Activated CD4-positive, alpha-beta memory T cell treated with anti-CD3 and anti-CD28 coated beads, Interleukin-2, amount 10 ng/mL, durations not matched to agents 7 days and 5 days (primary cell): ENCODE measurements around the gene B4GALNT3. TPM values are rescaled to one million over a fixed set of nuclear protein-coding genes. Genes with fewer than 3 reads are reported as not detected.

Experiments used
- CTCF ChIA-PET: fragments of 350-600 bp; sonication (Branson Sonifier 250); formaldehyde crosslinking; loops from one replicate; lab custom pipeline; 2021; ENCODE audit warnings: antibody characterized with exemption, inconsistent platforms; lab: Charles Lee
- POLR2A ChIA-PET: fragments of 350-600 bp; sonication (Branson Sonifier 250); formaldehyde crosslinking; loops from one replicate; lab custom pipeline; 2021; ENCODE audit warnings: antibody characterized with exemption; lab: Charles Lee
- DNase-seq: peaks from one replicate; pipeline ENCODE4 v3.0.0-alpha.2; 2020
- H3K27ac Mint-ChIP-seq: one replicate; pipeline ENCODE4 v1.8.0; 2021; ENCODE audit warnings: mild to moderate bottlenecking, mixed read lengths
- H3K27me3 Mint-ChIP-seq: one replicate; pipeline ENCODE4 v1.8.0; 2021; ENCODE audit warnings: mixed read lengths
- H3K36me3 Mint-ChIP-seq: one replicate; pipeline ENCODE4 v1.8.0; 2021; ENCODE audit warnings: low read depth, mixed read lengths
- H3K4me1 Mint-ChIP-seq: one replicate; pipeline ENCODE4 v1.8.0; 2021; ENCODE audit warnings: mixed read lengths
- H3K4me3 Mint-ChIP-seq: one replicate; pipeline ENCODE4 v1.8.0; 2021; ENCODE audit warnings: mild to moderate bottlenecking, mixed read lengths
- H3K9me3 Mint-ChIP-seq: one replicate; pipeline ENCODE4 v1.8.0; 2021; ENCODE audit warnings: mixed read lengths
- total RNA-seq, 2 experiments: library from RNA; stranded (reverse); gene quantifications; one replicate each; pipeline ENCODE4 v1.2.3, GENCODE V29; 2021

Gene B4GALNT3
- total RNA-seq, 2 experiments from 2014 or later = 0.68 to 0.88 TPM

- CTCF ChIA-PET = interaction anchor here (0.9 to 6.8 kb wide), 3 partner anchors 30 to 237 kb away, joined by 3 to 77 read pairs (median 41); no protein-coding TSS in a partner anchor
- Mint-ChIP-seq H3K27me3 (peaks cover 2% of the 10 kb centered on the region), H3K27ac (no peak overlapping the region), H3K36me3 (peaks cover 9% of the 10 kb centered on the region), H3K4me1 (peaks cover 28% of the 10 kb centered on the region), H3K4me3 (no peak overlapping the region), H3K9me3 (no peaks in the 10 kb centered on the region)
- no peak for DNase-seq
- POLR2A ChIA-PET = interaction anchor here (5.6 kb wide), 1 partner anchor 173 kb away, joined by 64 read pairs; the partner anchor contains the start of gene WNK1
Observed at GRCh38 chr12:578748-579419, 119.1 kb downstream of the B4GALNT3 start.

GRCh38 chr12:579420-580110 lies 119.8 kb downstream of the B4GALNT3 start:
- Mint-ChIP-seq H3K4me3 (no peak overlapping the region), H3K27ac (no peak overlapping the region), H3K4me1 (peaks cover 24% of the 10 kb centered on the region), H3K27me3 (peaks cover 2% of the 10 kb centered on the region), H3K9me3 (no peaks in the 10 kb centered on the region), H3K36me3 (peaks cover 9% of the 10 kb centered on the region)
- CTCF ChIA-PET = interaction anchor here (0.9 to 6.8 kb wide), 2 partner anchors 172 to 236 kb away, joined by 3 to 77 read pairs; no protein-coding TSS in a partner anchor
- DNase-seq = no peak
- POLR2A ChIA-PET = interaction anchor here (5.6 kb wide), 1 partner anchor 172 kb away, joined by 64 read pairs; the partner anchor contains the start of gene WNK1

GRCh38 chr12:580813-581212 lies 121.1 kb downstream of the B4GALNT3 start:
- no peak for DNase-seq
- Mint-ChIP-seq H3K4me1 (peaks cover 12% of the 10 kb centered on the region), H3K36me3 (peaks cover 4% of the 10 kb centered on the region), H3K4me3 (no peak overlapping the region), H3K9me3 (no peaks in the 10 kb centered on the region), H3K27ac (no peak overlapping the region), H3K27me3 (peaks cover 2% of the 10 kb centered on the region)
- ChIA-PET CTCF (interaction anchor here (0.8 kb wide), 1 partner anchor 27 kb away, joined by 3 read pairs; no protein-coding TSS in a partner anchor), POLR2A (interaction anchor here (1.3 kb wide), 1 partner anchor 87 kb away, joined by 4 read pairs; no protein-coding TSS in a partner anchor)

- Mint-ChIP-seq H3K4me1 (peaks cover 7% of the 10 kb centered on the region), H3K9me3 (no peaks in the 10 kb centered on the region), H3K4me3 (no peak overlapping the region), H3K27me3 (peaks cover 2% of the 10 kb centered on the region), H3K27ac (no peak overlapping the region), H3K36me3 (peaks cover 4% of the 10 kb centered on the region)
- POLR2A ChIA-PET = interaction anchor here (1.3 kb wide), 1 partner anchor 86 kb away, joined by 4 read pairs; no protein-coding TSS in a partner anchor
- CTCF ChIA-PET = interaction anchor here (0.8 to 1.3 kb wide), 2 partner anchors 26 to 170 kb away, joined by 3 read pairs; no protein-coding TSS in a partner anchor
- DNase-seq = no peak
Observed at GRCh38 chr12:581321-581720, 121.6 kb downstream of the B4GALNT3 start.

- Mint-ChIP-seq H3K27me3 (peaks cover 2% of the 10 kb centered on the region), H3K27ac (no peak overlapping the region), H3K4me3 (no peak overlapping the region), H3K4me1 (peaks cover 3% of the 10 kb centered on the region), H3K36me3 (peaks cover 4% of the 10 kb centered on the region), H3K9me3 (no peaks in the 10 kb centered on the region)
- no peak for DNase-seq
- ChIA-PET CTCF (interaction anchor here (0.8 to 1.3 kb wide), 2 partner anchors 26 to 169 kb away, joined by 3 read pairs; no protein-coding TSS in a partner anchor), POLR2A (interaction anchor here (1.3 kb wide), 1 partner anchor 86 kb away, joined by 4 read pairs; no protein-coding TSS in a partner anchor)
Observed at GRCh38 chr12:581746-582145, 122.0 kb downstream of the B4GALNT3 start.

- no peak for DNase-seq
- Mint-ChIP-seq H3K4me3 (no peak overlapping the region), H3K9me3 (no peaks in the 10 kb centered on the region), H3K36me3 (peaks cover 4% of the 10 kb centered on the region), H3K4me1 (no peaks in the 10 kb centered on the region), H3K27ac (no peak overlapping the region), H3K27me3 (peaks cover 2% of the 10 kb centered on the region)
- POLR2A ChIA-PET = no interaction called here
- CTCF ChIA-PET = interaction anchor here (0.6 kb wide), 1 partner anchor 42 kb away, joined by 3 read pairs; no protein-coding TSS in a partner anchor
Observed at GRCh38 chr12:583251-583869, 123.6 kb downstream of the B4GALNT3 start.

GRCh38 chr12:585062-586061 lies 125.6 kb downstream of the B4GALNT3 start:
- Mint-ChIP-seq H3K4me3 (no peak overlapping the region), H3K27ac (no peak overlapping the region), H3K9me3 (no peaks in the 10 kb centered on the region), H3K4me1 (no peaks in the 10 kb centered on the region), H3K27me3 (no peaks in the 10 kb centered on the region), H3K36me3 (peaks cover 4% of the 10 kb centered on the region)
- ChIA-PET POLR2A (no interaction called here), CTCF (no interaction called here)
- no peak for DNase-seq

- H3K27me3 Mint-ChIP-seq = no peaks in the 10 kb centered on the region
- no peak overlapping the region for H3K4me3 Mint-ChIP-seq
- H3K4me1 Mint-ChIP-seq = no peaks in the 10 kb centered on the region
- POLR2A ChIA-PET = interaction anchor here (1.2 kb wide), 1 partner anchor 363 kb away, joined by 3 read pairs; the partner anchor contains the start of gene RAD52
- no peak for DNase-seq
- no peaks in the 10 kb centered on the region for H3K9me3 Mint-ChIP-seq
- CTCF ChIA-PET = interaction anchor here (1.6 kb wide), 1 partner anchor 10 kb away, joined by 5 read pairs; no protein-coding TSS in a partner anchor
- no peak overlapping the region for H3K27ac Mint-ChIP-seq
- no peaks in the 10 kb centered on the region for H3K36me3 Mint-ChIP-seq
Observed at GRCh38 chr12:586318-587071, 126.8 kb downstream of the B4GALNT3 start.

DNA sequence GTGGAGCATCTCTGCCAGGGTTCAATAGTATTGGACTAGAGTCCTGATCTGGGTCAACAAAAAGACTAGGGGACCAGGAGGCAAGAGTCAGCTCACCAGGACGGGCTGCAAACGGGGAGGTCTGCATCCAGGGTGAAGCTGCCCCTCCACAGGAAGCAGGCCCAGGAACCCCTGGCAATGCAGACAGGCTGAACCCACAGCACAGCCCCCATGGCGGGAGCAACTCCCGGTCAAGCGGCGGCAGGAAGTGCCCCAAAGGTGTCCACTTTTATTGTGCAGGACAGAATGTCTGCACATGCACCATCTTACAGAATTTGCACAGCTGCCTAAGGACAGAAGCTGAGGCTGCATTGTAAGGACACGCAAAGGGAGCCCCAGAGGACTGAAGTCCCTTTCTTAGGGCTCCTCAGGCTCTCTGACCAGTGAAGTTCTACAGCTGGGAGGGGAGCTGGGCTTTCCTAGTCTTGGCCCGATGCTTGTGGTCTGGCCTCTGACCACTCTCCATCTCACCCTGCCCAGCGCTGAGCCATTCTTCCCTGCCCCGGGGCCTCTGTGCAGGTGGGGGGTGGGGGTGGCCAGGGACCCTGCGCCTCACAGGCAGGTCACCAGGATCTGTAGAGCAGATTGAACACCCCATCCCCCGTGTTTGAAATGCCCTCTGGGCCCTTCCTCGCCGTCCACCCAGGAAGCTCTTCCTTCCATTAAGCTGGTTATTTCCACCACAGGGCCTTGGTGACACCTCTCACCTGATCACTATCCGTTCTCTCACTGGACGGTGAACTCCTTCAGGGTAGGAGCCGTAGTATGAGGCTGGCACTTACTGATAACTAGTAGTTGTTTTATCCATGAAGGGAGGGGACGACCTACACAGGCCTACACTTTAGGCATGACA lies 127.6 kb downstream of the B4GALNT3 start:
- no peak for DNase-seq
- POLR2A ChIA-PET = interaction anchor here (1.2 kb wide), 1 partner anchor 362 kb away, joined by 3 read pairs; the partner anchor contains the start of gene RAD52
- Mint-ChIP-seq H3K4me1 (no peaks in the 10 kb centered on the region), H3K27ac (no peak overlapping the region), H3K27me3 (peaks cover 2% of the 10 kb centered on the region), H3K36me3 (no peaks in the 10 kb centered on the region), H3K9me3 (no peaks in the 10 kb centered on the region), H3K4me3 (no peak overlapping the region)
- CTCF ChIA-PET = interaction anchor here (0.5 to 1.6 kb wide), 2 partner anchors 11 to 227 kb away, joined by 3 to 5 read pairs; no protein-coding TSS in a partner anchor

GRCh38 chr12:588024-588322 lies 128.2 kb downstream of the B4GALNT3 start:
- no peaks in the 10 kb centered on the region for H3K36me3 Mint-ChIP-seq
- DNase-seq = no peak
- no peak overlapping the region for H3K4me3 Mint-ChIP-seq
- H3K27ac Mint-ChIP-seq = no peak overlapping the region
- peaks cover 2% of the 10 kb centered on the region for H3K27me3 Mint-ChIP-seq
- H3K9me3 Mint-ChIP-seq = no peaks in the 10 kb centered on the region
- no peaks in the 10 kb centered on the region for H3K4me1 Mint-ChIP-seq
- ChIA-PET POLR2A (no interaction called here), CTCF (interaction anchor here (0.5 to 1.6 kb wide), 2 partner anchors 12 to 226 kb away, joined by 3 to 5 read pairs; no protein-coding TSS in a partner anchor)
